Cardiac fibroblast (primary cell): ENCODE results near the gene MLLT1.

Experiments
- DNase-seq, 2 donors: peaks; one replicate each; pipeline versions ENCODE4 v3.0.0 to v3.0.0-alpha.2; 2010; ENCODE audit warnings: low read depth in 2 of 2
- H3K4me3 ChIP-seq, 2 donors: replicated peaks in 1 of 2; 1 replicate in 1 of 2; 2 replicates in 1 of 2; pipeline ENCODE4 v1.5.1; 2011; ENCODE audit warnings: low read depth in 2 of 2, low read length in 2 of 2, mild to moderate bottlenecking in 2 of 2, moderate library complexity in 1 of 2
- TF ChIP-seq, protein P1 (sequence below): IDR thresholded peaks from one replicate; pipeline ENCODE4 v1.5.1; 2011; ENCODE audit warnings: low read depth, mild to moderate bottlenecking, low read length, inconsistent platforms

MLLT1 gene

DNA sequence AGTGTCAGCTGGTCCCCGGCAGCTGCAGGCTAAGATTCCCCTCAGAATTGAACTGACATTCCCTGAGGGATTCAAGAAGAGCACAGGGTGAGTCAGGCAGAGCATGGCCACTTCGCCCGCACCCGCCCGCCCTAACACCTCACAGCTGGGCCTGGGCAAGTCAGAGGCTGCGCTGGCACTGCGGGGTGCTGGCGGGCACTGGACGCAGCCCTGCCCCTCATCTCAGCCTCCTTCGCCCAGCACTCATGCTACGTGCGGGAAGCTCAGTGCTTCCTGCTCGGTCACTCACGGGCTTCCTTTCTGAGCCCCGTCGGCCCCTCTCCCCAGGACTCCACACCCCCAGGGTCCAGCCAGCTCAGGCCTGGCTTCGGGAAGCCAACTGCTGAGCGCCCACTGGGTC, 56.9 kb downstream of the MLLT1 start:
- TF ChIP-seq, protein P1, sequence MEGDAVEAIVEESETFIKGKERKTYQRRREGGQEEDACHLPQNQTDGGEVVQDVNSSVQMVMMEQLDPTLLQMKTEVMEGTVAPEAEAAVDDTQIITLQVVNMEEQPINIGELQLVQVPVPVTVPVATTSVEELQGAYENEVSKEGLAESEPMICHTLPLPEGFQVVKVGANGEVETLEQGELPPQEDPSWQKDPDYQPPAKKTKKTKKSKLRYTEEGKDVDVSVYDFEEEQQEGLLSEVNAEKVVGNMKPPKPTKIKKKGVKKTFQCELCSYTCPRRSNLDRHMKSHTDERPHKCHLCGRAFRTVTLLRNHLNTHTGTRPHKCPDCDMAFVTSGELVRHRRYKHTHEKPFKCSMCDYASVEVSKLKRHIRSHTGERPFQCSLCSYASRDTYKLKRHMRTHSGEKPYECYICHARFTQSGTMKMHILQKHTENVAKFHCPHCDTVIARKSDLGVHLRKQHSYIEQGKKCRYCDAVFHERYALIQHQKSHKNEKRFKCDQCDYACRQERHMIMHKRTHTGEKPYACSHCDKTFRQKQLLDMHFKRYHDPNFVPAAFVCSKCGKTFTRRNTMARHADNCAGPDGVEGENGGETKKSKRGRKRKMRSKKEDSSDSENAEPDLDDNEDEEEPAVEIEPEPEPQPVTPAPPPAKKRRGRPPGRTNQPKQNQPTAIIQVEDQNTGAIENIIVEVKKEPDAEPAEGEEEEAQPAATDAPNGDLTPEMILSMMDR: no peak
- peak in 1 of 2 donors; percentile 48 for DNase-seq
- H3K4me3 ChIP-seq: no peak overlapping the region

DNA sequence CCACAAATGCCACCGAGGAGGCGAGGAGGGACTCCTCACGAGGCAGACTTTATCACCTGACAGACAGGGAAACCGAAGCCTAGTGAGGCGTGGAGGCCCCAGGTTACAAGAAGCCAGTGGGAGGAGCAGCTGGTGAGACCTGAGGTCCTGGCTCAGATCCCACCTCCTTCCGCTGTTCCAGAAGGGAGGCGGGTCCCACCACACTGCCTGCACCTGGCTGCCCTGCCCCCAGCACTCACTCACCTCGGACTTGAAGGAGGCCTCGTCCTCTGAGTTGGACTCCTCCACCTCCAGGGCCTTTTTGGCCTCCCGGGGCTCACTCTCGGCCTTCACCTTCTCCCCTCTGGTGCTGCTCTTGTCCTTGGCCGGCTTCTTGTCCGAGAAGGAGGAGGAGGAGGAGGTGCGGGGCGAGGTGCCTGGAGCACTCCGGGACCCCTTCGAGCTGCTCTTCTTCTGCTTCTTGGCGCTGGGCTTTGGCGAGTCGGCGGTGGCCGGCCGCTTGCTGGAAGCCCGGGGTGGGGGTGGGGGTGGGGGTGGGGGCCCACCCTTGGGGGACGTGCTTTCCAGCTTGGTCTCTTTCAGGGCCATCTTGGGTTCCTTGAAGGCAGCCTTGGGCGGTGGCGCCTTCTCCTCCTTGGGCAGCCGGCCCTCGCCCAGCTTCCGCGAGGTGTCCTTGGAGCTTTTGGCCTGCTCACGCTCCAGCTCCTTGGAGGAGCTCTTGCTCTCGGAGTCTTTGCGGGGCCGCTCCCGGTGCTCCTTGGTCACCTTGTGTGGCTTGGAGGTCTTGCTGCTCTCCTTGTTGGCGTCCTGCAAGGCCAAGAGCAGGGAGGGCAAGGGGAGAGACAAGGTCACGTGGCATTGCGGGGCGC, 57.7 kb downstream of the MLLT1 start:
- TF ChIP-seq, protein P1: no peak
- H3K4me3 ChIP-seq: no peak overlapping the region
- no peak for DNase-seq

DNA sequence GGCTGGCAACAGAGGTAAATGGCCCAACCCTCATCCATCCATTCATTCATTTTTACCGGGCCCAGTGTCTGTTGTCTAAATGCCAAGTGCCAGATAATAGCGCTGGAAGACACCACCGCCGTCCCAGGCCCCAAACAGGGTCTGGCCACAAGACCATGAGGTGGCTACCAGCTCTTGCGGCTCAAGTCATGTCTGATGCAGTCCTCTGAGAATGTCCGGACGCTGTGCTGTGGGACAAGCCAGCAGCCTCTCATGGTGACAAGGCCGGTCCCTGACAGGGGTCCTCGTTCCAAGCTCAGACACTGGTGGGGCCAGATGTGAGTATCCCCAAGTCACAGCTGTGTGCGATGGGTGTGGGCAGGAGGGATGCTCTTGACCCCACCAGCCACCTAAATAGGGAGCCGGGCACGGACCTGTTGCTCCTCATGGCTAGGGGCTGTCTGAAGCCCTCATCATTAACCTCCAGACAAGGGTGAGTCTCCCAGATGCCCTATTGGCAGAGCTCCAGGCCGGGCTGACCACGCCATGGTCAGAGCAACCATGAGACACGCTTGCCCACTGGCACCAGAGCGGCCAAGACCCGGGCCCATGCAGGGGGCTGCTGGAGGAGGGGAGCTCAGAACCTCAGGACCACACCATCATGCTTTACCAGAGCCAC, 58.4 kb downstream of the MLLT1 start:
- no peak overlapping the region for H3K4me3 ChIP-seq
- no peak for DNase-seq
- TF ChIP-seq, protein P1: no peak

DNA sequence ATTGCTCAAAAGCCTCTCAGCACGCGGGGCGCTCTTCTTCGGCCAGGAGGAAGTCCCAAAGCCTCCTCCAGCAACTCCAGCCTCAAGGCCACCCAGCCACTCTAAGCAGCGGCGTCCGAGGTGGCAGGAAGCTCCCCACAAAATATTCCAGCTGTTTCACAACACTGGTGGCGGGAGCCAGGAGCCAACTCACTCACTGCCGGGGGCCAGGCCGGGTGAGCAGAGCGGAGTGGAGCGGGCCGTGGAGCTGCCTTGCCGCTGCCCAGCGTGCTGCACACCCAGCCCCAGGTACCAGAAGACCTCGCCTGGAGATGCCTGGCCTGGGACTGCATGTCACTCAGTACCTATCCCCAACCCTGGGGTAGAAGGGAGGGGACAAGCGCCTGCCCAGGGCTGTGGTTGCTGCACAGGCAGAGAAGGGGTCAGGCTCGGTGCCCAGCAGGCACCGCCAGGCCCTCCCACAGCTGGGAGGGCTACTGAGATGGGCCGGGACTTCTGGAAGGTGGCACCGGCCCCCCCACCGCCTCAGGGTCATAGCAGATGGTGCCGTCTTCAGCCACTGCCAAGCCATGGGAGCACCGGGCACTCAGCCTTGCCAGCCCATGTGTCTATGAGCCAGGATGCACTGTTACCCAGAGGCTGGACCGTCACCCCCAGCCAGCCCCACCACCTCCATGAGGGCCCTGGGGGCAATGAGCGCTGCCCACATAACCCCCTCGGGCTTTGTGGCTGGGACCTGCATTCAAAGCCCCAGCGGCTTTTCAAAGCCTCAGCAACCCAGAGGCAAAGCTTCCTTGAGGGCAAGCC, 59.2 kb downstream of the MLLT1 start:
- no peak overlapping the region for H3K4me3 ChIP-seq
- peak; percentile 63 to 79 for DNase-seq
- TF ChIP-seq, protein P1: no peak

DNA sequence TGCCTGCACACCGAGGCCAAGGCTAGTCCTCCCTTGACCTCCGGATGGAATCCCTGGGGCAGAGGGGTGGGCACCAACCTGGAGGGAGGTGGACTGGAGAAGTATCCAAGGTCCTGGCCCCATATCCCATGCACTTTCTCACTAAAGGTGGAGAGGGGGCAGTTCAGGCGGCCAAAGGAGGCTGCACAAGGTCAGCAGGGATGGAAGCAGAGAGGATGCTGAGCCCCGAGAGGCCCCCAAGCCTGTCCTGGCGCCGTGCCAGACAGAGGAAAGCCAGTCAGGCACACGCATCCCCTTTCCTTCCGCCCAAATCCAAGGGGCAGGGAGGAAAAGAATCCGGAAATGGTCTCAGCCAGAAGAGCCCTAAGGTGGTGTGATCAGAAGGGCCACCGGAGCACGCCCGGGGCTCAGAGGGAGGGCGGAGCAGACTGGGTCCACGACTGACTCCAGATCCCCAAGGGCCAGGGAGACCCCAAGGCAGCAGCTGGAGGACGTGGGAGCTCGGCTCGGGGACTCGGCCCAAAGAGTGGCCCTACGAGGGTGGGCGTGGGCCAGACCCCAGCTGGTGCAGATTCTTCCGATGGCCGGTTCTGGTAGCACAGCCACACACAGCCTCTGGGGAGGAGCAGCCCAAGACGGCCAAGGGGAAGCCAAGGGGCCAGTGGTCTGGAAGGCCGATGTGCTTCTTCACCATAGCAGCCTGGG, 60.0 kb downstream of the MLLT1 start:
- TF ChIP-seq, protein P1: no peak
- peak in 1 of 2 donors; percentile 37 for DNase-seq
- no peak overlapping the region for H3K4me3 ChIP-seq

DNA sequence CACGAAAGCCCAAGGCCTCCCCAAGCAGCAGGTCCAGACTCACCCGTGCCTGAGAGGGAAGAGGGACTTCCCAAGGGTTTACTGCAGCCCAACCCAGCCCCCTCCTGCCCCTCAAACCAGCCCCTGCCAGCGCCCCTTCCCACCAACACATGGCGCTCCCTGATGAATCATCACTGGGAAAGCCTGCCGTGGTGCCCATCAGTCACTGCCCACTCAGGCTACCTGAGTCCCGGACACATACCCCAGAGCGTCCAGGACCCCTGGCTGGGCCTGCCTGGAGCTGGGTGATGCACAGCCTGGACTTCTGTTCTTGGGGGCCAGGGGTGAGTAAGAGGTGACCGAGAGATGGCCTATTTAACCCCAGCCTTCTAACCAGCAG, 60.6 kb downstream of the MLLT1 start:
- no peak overlapping the region for H3K4me3 ChIP-seq
- no peak for DNase-seq
- TF ChIP-seq, protein P1: no peak
